Coronary artery (tissue), 2 donors: ENCODE data around the gene TAC4.
A peak's percentile ranks its signal among the peaks of the same experiment; 100 is the strongest.
"Not testable (repeated sequence)": the region's sequence is repeated elsewhere in the genome, so short reads cannot be mapped to it uniquely, and the experiment has no call there.

Source experiments
- DNase-seq: peaks from one replicate; pipeline ENCODE4 v3.0.0-alpha.2; 2017; ENCODE audit warnings: low spot score
- H3K27ac ChIP-seq, 2 donors: fragments of 200-600 bp; sonication (generic); one replicate each; pipeline ENCODE4 v1.5.1; 2016 to 2019
- H3K4me3 ChIP-seq: fragments of 200-600 bp; sonication (generic); 2 replicates; pipeline ENCODE4 v1.5.1; 2016; ENCODE audit warnings: mild to moderate bottlenecking, moderate library complexity
- TF ChIP-seq, protein P1 (sequence below): fragments of 200-600 bp; sonication (generic); IDR thresholded peaks from one replicate; pipeline ENCODE4 v1.5.1; 2019; ENCODE audit warnings: antibody characterized with exemption

The TAC4 gene

DNA sequence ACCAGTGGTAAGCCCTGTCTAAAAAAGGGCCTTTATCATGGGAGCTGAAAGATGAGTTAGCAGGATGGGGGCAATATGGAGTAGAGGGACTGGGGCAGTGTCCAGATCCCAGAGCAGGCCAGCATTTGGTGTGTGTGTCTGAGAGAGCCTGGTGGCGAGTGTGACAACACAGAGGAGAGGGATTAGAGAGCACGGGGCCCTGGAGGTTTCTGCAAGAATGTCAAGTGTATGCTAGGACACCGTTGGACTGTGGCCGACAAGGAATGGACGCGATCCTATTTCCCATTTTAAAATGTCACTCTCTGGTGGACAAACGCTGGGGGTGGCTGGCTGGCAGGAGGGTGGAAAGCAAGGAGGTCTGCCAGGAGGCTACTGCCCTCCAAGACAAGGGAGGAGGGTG, 12.4 kb downstream of the TAC4 start:
- no peak for DNase-seq
- peak overlapping the region; percentile 3 for H3K4me3 ChIP-seq
- H3K27ac ChIP-seq, result peak overlapping the region; percentile 71 to 74
- TF ChIP-seq, protein P1, sequence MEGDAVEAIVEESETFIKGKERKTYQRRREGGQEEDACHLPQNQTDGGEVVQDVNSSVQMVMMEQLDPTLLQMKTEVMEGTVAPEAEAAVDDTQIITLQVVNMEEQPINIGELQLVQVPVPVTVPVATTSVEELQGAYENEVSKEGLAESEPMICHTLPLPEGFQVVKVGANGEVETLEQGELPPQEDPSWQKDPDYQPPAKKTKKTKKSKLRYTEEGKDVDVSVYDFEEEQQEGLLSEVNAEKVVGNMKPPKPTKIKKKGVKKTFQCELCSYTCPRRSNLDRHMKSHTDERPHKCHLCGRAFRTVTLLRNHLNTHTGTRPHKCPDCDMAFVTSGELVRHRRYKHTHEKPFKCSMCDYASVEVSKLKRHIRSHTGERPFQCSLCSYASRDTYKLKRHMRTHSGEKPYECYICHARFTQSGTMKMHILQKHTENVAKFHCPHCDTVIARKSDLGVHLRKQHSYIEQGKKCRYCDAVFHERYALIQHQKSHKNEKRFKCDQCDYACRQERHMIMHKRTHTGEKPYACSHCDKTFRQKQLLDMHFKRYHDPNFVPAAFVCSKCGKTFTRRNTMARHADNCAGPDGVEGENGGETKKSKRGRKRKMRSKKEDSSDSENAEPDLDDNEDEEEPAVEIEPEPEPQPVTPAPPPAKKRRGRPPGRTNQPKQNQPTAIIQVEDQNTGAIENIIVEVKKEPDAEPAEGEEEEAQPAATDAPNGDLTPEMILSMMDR, result no peak

DNA sequence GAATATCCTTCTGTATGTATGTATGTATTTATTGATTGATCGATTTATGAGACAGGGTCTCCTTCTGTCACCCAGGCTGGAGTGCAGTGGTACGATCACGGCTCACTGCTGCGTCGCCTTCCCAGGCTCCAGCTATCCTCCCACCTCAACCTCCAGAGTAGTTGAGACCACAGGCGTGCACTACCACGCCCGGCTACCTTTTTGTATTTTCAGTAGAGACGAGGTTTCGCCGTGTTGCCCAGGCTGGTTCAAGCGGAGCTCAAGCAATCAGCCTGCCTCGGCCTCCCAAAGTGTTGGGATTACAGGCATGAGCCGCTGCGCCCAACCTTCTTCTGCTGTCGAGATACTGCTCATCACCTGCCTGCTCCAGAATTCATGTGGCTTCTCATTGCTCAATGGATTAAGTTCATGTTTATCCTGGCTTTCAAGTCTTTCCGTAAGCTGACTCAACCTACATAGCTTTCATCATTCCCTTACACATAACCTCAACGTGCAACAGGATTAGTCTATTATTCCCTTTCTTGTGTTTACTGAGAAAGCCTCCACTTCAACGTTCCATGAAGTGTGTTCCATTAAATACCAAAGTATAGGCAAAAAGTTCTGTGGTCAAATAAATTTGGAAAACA, 13.6 kb downstream of the TAC4 start:
- TF ChIP-seq, protein P1, result no peak
- Histone ChIP-seq H3K27ac (peak overlapping the region in 1 of 2 donors; percentile 10), H3K4me3 (no peak overlapping the region)
- no peak for DNase-seq

DNA sequence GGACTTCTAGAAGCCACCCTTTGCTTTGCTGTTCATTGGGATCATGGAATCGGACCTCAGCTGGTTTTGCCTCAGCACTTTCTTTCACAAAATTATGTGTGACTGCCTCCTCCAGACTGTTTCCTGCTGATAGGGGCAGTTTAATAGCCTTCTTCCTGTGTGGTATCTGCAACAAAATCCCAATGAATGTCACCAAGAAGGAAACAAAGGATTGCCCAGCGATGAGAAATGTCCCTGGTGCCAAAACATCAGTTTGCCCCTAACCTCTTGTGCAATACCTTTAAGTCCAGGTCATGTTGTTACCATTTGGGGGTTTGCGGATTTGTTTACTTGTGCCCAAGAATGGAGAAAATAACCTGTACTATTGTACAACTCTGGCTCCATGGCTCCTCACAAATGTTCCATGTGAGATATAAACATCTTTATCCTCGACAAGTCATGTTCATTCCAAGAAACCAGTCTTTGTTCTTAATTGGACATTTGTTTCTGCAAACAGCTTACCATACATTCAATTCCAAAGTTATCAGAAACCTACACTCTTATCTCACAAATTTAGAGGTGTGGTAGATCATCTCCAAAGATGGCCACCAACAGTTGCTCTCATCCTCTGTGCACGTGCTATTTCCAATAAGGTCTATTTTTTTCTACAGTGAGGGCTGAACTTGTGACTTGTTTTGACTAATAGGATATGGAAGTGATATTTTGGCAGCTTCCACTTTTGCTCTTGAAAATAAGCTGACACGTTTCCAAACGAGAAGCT, 14.8 kb downstream of the TAC4 start:
- DNase-seq, result no peak
- Histone ChIP-seq H3K27ac (peak overlapping the region in 1 of 2 donors; percentile 26), H3K4me3 (no peak overlapping the region)
- TF ChIP-seq, protein P1, result no peak

DNA sequence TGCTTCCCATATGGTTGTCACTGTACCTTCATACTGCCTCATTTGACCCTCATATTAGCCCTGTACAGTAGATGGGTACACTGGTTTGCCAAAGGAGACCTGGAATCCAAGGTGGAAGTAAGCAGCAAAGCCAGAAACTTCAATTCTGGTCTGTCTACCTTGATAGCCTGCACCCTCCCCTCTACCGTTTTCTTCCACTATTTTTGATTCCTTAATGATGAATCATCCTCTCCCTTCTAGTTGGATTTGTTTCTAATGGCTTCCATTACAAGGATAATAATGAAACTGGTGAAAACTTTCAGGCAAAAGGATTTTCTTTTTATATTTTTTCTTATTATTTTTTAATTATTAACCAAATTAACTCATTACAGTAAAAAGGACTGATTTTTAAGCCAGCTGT, 17.3 kb downstream of the TAC4 start:
- TF ChIP-seq, protein P1, result no peak
- H3K4me3 ChIP-seq, result no peak overlapping the region
- no peak for DNase-seq
- H3K27ac ChIP-seq, result peak overlapping the region in 1 of 2 donors; percentile 50

DNA sequence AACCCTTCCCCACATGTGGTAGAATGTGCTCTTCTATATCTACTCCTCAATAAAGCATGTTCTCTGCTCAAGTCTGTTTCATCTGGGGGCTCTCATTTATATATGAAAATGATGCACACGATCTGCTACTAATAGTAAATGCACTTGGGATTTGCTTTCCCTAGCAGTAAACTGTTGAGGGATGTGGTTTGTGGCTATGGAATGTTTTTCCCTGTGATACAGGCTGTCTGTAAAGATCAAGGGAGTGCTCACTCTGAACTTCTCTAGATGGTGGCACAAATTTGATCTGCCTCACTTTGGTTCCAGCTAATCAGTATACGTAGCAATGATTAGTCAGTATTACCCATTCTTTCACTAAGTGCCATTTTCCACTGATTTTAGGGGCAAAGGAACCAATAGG, 18.8 kb downstream of the TAC4 start:
- DNase-seq, result no peak
- no peak overlapping the region for H3K4me3 ChIP-seq
- TF ChIP-seq, protein P1, result no peak
- peak overlapping the region in 1 of 2 donors; percentile 43 for H3K27ac ChIP-seq

DNA sequence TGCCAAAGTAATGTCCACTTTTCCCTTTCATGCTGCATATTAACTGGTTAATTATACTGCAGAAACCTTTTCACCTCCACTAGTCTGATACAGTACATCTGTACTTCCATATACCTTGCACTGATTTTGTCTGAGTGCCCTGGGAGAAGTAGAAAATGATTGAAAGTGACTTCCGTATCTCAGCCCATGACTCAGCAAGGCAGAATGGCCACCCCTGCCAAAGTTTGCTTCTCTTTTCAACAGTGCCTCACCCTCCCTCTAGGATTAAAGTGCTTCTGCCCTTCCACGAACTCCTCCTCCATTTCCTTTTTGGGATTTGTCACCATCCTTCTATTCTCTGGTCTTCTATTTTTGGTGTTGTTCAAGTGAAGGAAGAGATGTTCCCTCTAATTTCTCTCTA, 19.5 kb downstream of the TAC4 start:
- H3K27ac ChIP-seq, result peak overlapping the region in 1 of 2 donors; percentile 43
- H3K4me3 ChIP-seq, DNase-seq: not testable (repeated sequence)

DNA sequence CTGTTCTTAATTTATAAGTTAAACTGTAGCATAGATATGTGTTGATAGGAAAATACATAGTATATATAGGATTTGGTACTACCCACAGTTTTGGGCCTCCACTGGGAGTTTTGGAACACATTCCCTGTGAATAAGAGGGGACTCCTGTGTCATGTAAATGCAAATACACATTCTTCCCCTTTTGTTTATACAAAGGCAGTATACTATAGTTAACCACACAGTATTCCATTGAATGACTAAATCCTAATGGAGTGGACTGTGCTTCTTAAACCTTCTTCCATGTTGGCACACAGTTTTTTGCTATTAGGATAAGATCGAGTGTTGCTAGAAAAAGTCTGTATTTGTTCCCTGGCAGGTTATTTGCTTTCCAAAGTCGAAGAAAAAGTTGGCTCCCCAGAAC, 22.2 kb downstream of the TAC4 start:
- Histone ChIP-seq H3K4me3 (no peak overlapping the region), H3K27ac (no peak overlapping the region)
- TF ChIP-seq, protein P1, result no peak
- DNase-seq, result no peak
